GM23338 (cell line): Measurements from ENCODE around the gene CACNA1C. TPM values are rescaled to one million over a fixed set of nuclear protein-coding genes. Genes with fewer than 3 reads are reported as not detected.

Source experiments
- ATAC-seq: fragments of 200-7000 bp; cut with Tn5 transposase; 3 replicates; pipeline ENCODE4 v1.9.1; 2020
- DNase-seq: peaks from one replicate; pipeline ENCODE4 v3.0.0-alpha.2; 2015; ENCODE audit warnings: low spot score
- H2AFZ ChIP-seq: fragments of 200-600 bp; sonication (generic); 2 replicates; pipeline ENCODE4 v1.8.0; 2016; ENCODE audit warnings: antibody characterized with exemption, mild to moderate bottlenecking, moderate library complexity
- H3F3A ChIP-seq: fragments of 200-600 bp; sonication (generic); replicated peaks from 2 replicates; pipeline ENCODE4 v1.8.0; 2017; ENCODE audit warnings: antibody characterized with exemption, mixed run types, low read depth
- H3K27ac ChIP-seq: fragments of 200-600 bp; sonication (generic); 2 replicates; pipeline ENCODE4 v1.6.1; 2016; ENCODE audit warnings: low read depth
- H3K27me3 ChIP-seq: fragments of 200-600 bp; sonication (generic); 2 replicates; pipeline ENCODE4 v1.8.0; 2016; ENCODE audit warnings: mild to moderate bottlenecking, mixed run types, moderate library complexity; ENCODE audit not compliant: insufficient read depth
- H3K36me3 ChIP-seq: fragments of 200-600 bp; sonication (generic); 2 replicates; pipeline ENCODE4 v1.8.0; 2016; ENCODE audit warnings: mild to moderate bottlenecking; ENCODE audit not compliant: insufficient read depth
- H3K4me1 ChIP-seq: fragments of 200-600 bp; sonication (generic); 2 replicates; pipeline ENCODE4 v1.8.0; 2016; ENCODE audit warnings: mild to moderate bottlenecking, moderate library complexity; ENCODE audit not compliant: insufficient read depth
- H3K4me2 ChIP-seq: fragments of 200-600 bp; sonication (generic); 2 replicates; pipeline ENCODE4 v1.7.1; 2017; ENCODE audit warnings: mixed run types
- H3K4me3 ChIP-seq: fragments of 200-600 bp; sonication (generic); 2 replicates; pipeline ENCODE4 v1.6.1; 2016; ENCODE audit warnings: mixed run types
- H3K79me2 ChIP-seq: fragments of 200-600 bp; sonication (generic); replicated peaks from 2 replicates; pipeline ENCODE4 v1.8.0; 2017; ENCODE audit warnings: mild to moderate bottlenecking; ENCODE audit not compliant: insufficient read depth
- H3K9me2 ChIP-seq: fragments of 200-600 bp; sonication (generic); 2 replicates; pipeline ENCODE4 v1.8.0; 2017; ENCODE audit not compliant: insufficient read depth
- H4K20me1 ChIP-seq: fragments of 200-600 bp; sonication (generic); replicated peaks from 2 replicates; pipeline ENCODE4 v1.8.0; 2017; ENCODE audit warnings: mild to moderate bottlenecking; ENCODE audit not compliant: insufficient read depth
- H3K27ac Mint-ChIP-seq: 2 replicates; pipeline ENCODE4 v1.8.0; 2020; ENCODE audit warnings: inconsistent platforms, mild to moderate bottlenecking, moderate library complexity, mixed read lengths
- H3K27me3 Mint-ChIP-seq: 3 replicates; pipeline ENCODE4 v1.8.0; 2022; ENCODE audit warnings: low read depth, mild to moderate bottlenecking, moderate library complexity, mixed read lengths, inconsistent platforms; ENCODE audit not compliant: insufficient read depth, poor library complexity
- H3K36me3 Mint-ChIP-seq: 3 replicates; pipeline ENCODE4 v1.8.0; 2021; ENCODE audit warnings: low read depth, mild to moderate bottlenecking, inconsistent platforms, moderate library complexity, mixed read lengths
- H3K4me1 Mint-ChIP-seq: 3 replicates; pipeline ENCODE4 v1.8.0; 2020; ENCODE audit warnings: mild to moderate bottlenecking, inconsistent platforms, mixed read lengths
- H3K4me3 Mint-ChIP-seq: 3 replicates; pipeline ENCODE4 v1.8.0; 2021; ENCODE audit warnings: moderate library complexity, mild to moderate bottlenecking, inconsistent platforms, mixed read lengths
- H3K9me3 Mint-ChIP-seq: 3 replicates; pipeline ENCODE4 v1.8.0; 2020; ENCODE audit warnings: moderate library complexity, mild to moderate bottlenecking, inconsistent platforms, mixed read lengths
- CREB1 ChIP-seq: fragments of 250-450 bp; sonication (Bioruptor Pico); IDR thresholded peaks from 2 replicates; pipeline ENCODE4 v1.5.0; 2020; ENCODE audit warnings: low read depth, mild to moderate bottlenecking, moderate library complexity
- CTCF ChIP-seq, 2 experiments: fragments of 200-600 bp in 1 of 2; sonication (generic) in 1 of 2; conservative IDR thresholded peaks; 2 replicates each; pipeline versions ENCODE4 v1.5.1 to v1.6.1; 2016 to 2017; ENCODE audit warnings: antibody characterized with exemption in 2 of 2, low read depth in 2 of 2, mild to moderate bottlenecking in 2 of 2, moderate library complexity in 1 of 2
- ETS1 ChIP-seq: IDR thresholded peaks from 2 replicates; pipeline ENCODE4 v1.6.1; 2016; ENCODE audit warnings: antibody characterized with exemption
- EZH2 ChIP-seq: fragments of 200-600 bp; sonication (generic); IDR thresholded peaks from one replicate; pipeline ENCODE4 v1.8.0; 2017; ENCODE audit warnings: antibody characterized with exemption, mild to moderate bottlenecking, low read depth; ENCODE audit not compliant: unreplicated experiment
- EZH2phosphoT487 ChIP-seq: fragments of 200-600 bp; sonication (generic); IDR thresholded peaks from one replicate; pipeline ENCODE4 v1.8.1; 2018; ENCODE audit warnings: antibody characterized with exemption; ENCODE audit not compliant: unreplicated experiment
- JUNB ChIP-seq: IDR thresholded peaks from one replicate; pipeline ENCODE4 v1.6.1; 2016; ENCODE audit warnings: antibody characterized with exemption; ENCODE audit not compliant: unreplicated experiment
- NANOG ChIP-seq: IDR thresholded peaks from 2 replicates; pipeline ENCODE4 v1.6.1; 2016; ENCODE audit warnings: antibody characterized with exemption, borderline replicate concordance
- REST ChIP-seq: IDR thresholded peaks from one replicate; pipeline ENCODE4 v1.6.1; 2018; ENCODE audit warnings: antibody characterized with exemption; ENCODE audit not compliant: unreplicated experiment
- ZNF114 ChIP-seq: fragments of 250-450 bp; sonication (Bioruptor Pico); IDR thresholded peaks from 2 replicates; pipeline ENCODE4 v1.5.0; 2020; ENCODE audit warnings: mild to moderate bottlenecking, moderate library complexity
- ZNF331 ChIP-seq: fragments of 250-450 bp; sonication (Bioruptor Pico); IDR thresholded peaks from 2 replicates; pipeline ENCODE4 v1.5.0; 2020; ENCODE audit warnings: low read depth, mild to moderate bottlenecking, moderate library complexity
- polyA plus RNA-seq: library from polyadenylated mRNA; unstranded; fragments of >200 nt; fragmentation: Nextera tagmentation; extraction: Ambion mirVana; gene quantifications from 2 replicates; pipeline ENCODE4 v1.2.1, GENCODE V29; 2016
- total RNA-seq: library from RNA; depleted of rRNA; stranded (reverse); fragments of >200 nt; shearing (Covaris generic); gene quantifications from 2 replicates; pipeline ENCODE4 v1.2.3, GENCODE V29; 2014

CACNA1C gene
- total and polyA plus RNA-seq, 2 experiments from 2014 or later, result 0.78 to 2.1 TPM

- peaks cover 7% of the 10 kb centered on the region; the same call in 1 of the 2 replicates for H3K9me2 ChIP-seq
- peaks cover 5% of the 10 kb centered on the region; the same call in 1 of the 2 replicates for H3K4me1 ChIP-seq
- H3K27me3 ChIP-seq, result no peaks in the 10 kb centered on the region
- DNase-seq, result no peak
- no peak overlapping the region for H2AFZ ChIP-seq
- H3K36me3 Mint-ChIP-seq, result peaks cover 5% of the 10 kb centered on the region; the same call in 1 of the 3 replicates
- no peak overlapping the region for H3K27ac Mint-ChIP-seq
- H4K20me1 ChIP-seq, result no peaks in the 10 kb centered on the region
- peak; percentile 33; the same call in 1 of the 3 replicates for ATAC-seq
- peaks cover 4% of the 10 kb centered on the region for H3K27me3 Mint-ChIP-seq
- no peak overlapping the region for H3K4me3 Mint-ChIP-seq
- no peak for TF ChIP-seq EZH2phosphoT487
- no peak for TF ChIP-seq REST
- TF ChIP-seq EZH2, result no peak
- no peak for TF ChIP-seq ZNF331
- TF ChIP-seq CREB1 (CRISPR knock-in tag), result no peak
- TF ChIP-seq JUNB, result no peak
- TF ChIP-seq ZNF114 (CRISPR knock-in tag), result no peak
- TF ChIP-seq ETS1, result no peak
- no peak for TF ChIP-seq NANOG
- no peak for TF ChIP-seq CTCF (conservative IDR thresholded peaks at IDR 0.05; ENCODE audit: low read depth in 2 of 2)
- H3F3A ChIP-seq, result no peaks in the 10 kb centered on the region
- no peak overlapping the region for H3K4me2 ChIP-seq
- no peak overlapping the region for H3K4me3 ChIP-seq
- no peaks in the 10 kb centered on the region for H3K36me3 ChIP-seq
- no peaks in the 10 kb centered on the region for H3K79me2 ChIP-seq
- peaks cover 6% of the 10 kb centered on the region; the same call in 2 of the 3 replicates for H3K9me3 Mint-ChIP-seq
- peaks cover 7% of the 10 kb centered on the region for H3K4me1 Mint-ChIP-seq
- H3K27ac ChIP-seq, result no peak overlapping the region
Observed at GRCh38 chr12:2137711-2138110, 84.9 kb downstream of the CACNA1C start.
